ENCODE results near the gene DUSP5. TPM values are rescaled to one million over a fixed set of nuclear protein-coding genes. Genes with fewer than 3 reads are reported as not detected.

DUSP5 gene
- total RNA-seq, 1 donor from 2014 or later: 2.4 TPM

DNA sequence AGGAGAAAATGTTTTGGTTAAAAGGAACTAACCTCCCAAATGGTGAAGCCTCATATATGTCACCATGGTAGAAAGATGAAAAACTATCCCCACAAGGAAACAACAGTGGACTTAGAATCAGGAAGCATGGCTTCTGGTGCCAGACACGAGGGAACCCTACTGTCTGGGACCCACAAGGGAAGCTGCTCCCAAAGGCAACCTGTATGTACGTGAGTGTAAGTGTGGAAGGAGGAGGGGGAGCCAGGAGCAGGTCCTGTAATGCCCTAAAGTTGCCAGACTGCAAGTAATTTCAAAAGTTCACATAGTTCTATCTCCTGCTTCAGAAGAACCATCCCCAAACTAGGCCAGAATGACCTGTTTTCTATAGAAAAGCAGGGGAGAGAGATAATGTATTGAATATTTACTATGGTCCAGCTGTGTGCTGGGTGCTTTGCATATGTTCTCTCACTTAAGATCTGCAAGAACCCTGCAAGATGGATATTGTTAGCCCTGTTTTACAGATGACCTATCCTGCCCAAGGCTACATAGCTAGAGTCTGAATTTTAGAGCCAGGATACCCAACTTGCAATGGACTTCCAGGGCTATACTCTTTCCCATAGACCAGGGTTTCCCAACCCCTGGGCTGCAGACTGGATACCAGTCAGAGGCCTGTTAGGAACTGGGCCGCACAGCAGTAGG is 19.2 kb downstream of the DUSP5 start:
- H3K4me3 Mint-ChIP-seq (ENCODE audit: unreplicated experiment): no peak overlapping the region
- no peak overlapping the region for H3K27ac Mint-ChIP-seq (ENCODE audit: unreplicated experiment)
- H3K9me3 Mint-ChIP-seq (ENCODE audit: unreplicated experiment): peaks cover 2% of the 10 kb centered on the region
- peaks cover 2% of the 10 kb centered on the region for H3K27me3 Mint-ChIP-seq (ENCODE audit: unreplicated experiment)
- no peaks in the 10 kb centered on the region for H3K4me1 Mint-ChIP-seq (ENCODE audit: low read depth, unreplicated experiment)
- TF ChIP-seq CTCF (IDR thresholded peaks at IDR 0.05; ENCODE audit: partially characterized antibody, unreplicated experiment): no peak
- H3K36me3 Mint-ChIP-seq (ENCODE audit: unreplicated experiment): peaks cover 4% of the 10 kb centered on the region
- DNase-seq: no peak

DNA sequence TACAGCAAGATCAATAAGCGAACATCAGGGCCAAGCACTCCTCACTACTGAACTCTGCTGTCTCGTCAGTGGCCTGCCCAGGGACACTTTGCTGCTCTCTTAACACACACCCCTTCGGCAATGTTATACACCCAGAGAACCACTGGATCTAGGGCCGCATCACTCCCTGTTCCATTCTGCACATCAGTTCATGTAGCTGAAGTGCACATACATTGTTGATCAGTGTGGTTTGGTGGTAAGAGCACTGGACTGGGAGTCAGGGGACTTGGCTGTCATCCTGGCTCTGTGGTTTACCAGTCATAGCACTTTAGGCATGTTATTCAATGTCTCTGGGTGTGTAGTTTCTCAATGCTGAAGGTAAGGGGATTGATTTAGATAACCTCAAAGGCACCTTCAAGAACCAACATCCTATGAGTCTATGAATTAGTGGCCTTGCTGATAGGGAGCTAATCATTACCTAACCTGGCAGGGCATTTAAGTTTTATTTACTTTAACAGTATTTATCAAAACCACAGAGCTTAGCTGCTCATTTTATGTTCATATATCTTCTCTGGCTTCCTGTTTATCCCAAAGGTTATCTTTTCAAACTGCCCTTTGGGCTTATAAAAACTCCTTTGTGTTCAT is 24.8 kb downstream of the DUSP5 start:
- H3K27ac Mint-ChIP-seq (ENCODE audit: unreplicated experiment): no peak overlapping the region
- no peaks in the 10 kb centered on the region for H3K36me3 Mint-ChIP-seq (ENCODE audit: unreplicated experiment)

DNA sequence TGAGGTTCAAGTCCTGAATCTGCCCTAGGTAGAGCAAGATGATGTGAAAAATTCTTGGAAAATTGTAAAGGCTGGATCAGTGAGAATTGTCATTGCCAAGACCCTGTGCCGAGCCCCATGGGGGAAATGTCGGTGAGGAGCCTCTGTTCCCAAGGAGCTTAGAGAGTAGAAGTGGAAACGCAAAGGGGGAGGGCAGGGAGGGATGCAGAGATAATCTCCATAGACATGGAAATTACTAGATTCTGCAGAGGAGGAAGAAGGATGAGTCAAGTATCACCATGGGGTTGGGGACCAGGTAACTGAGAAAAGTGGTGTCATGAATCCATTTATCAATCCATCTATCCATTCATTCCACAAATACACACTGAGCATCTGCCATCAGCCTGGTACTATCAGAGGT is 26.0 kb downstream of the DUSP5 start:
- Mint-ChIP-seq H3K4me3 (ENCODE audit: unreplicated experiment) (no peak overlapping the region), H3K27ac (ENCODE audit: unreplicated experiment) (no peak overlapping the region), H3K36me3 (ENCODE audit: unreplicated experiment) (no peaks in the 10 kb centered on the region), H3K4me1 (ENCODE audit: low read depth, unreplicated experiment) (peaks cover 2% of the 10 kb centered on the region), H3K9me3 (ENCODE audit: unreplicated experiment) (no peaks in the 10 kb centered on the region), H3K27me3 (ENCODE audit: unreplicated experiment) (no peaks in the 10 kb centered on the region)
- TF ChIP-seq CTCF (IDR thresholded peaks at IDR 0.05; ENCODE audit: partially characterized antibody, unreplicated experiment): no peak
- DNase-seq: no peak

More for the DNA sequence above, 24.8 kb downstream of the DUSP5 start:
- peaks cover 2% of the 10 kb centered on the region for H3K4me1 Mint-ChIP-seq (ENCODE audit: low read depth, unreplicated experiment)
- no peaks in the 10 kb centered on the region for H3K27me3 Mint-ChIP-seq (ENCODE audit: unreplicated experiment)
- no peak for TF ChIP-seq CTCF (IDR thresholded peaks at IDR 0.05; ENCODE audit: partially characterized antibody, unreplicated experiment)
- no peak overlapping the region for H3K4me3 Mint-ChIP-seq (ENCODE audit: unreplicated experiment)
- DNase-seq: no peak
- H3K9me3 Mint-ChIP-seq (ENCODE audit: unreplicated experiment): no peaks in the 10 kb centered on the region

- no peaks in the 10 kb centered on the region for H3K36me3 Mint-ChIP-seq (ENCODE audit: unreplicated experiment)
- H3K27me3 Mint-ChIP-seq (ENCODE audit: unreplicated experiment): no peaks in the 10 kb centered on the region
- no peak for DNase-seq
- TF ChIP-seq CTCF (IDR thresholded peaks at IDR 0.05; ENCODE audit: partially characterized antibody, unreplicated experiment): no peak
- H3K27ac Mint-ChIP-seq (ENCODE audit: unreplicated experiment): no peak overlapping the region
- no peaks in the 10 kb centered on the region for H3K9me3 Mint-ChIP-seq (ENCODE audit: unreplicated experiment)
- H3K4me1 Mint-ChIP-seq (ENCODE audit: low read depth, unreplicated experiment): peaks cover 2% of the 10 kb centered on the region
- H3K4me3 Mint-ChIP-seq (ENCODE audit: unreplicated experiment): no peak overlapping the region
Measured at GRCh38 chr10:110524179-110524858, 26.6 kb downstream of the DUSP5 start.

GRCh38 chr10:110524859-110525232 is 27.1 kb downstream of the DUSP5 start:
- Mint-ChIP-seq H3K4me3 (ENCODE audit: unreplicated experiment) (no peak overlapping the region), H3K9me3 (ENCODE audit: unreplicated experiment) (no peaks in the 10 kb centered on the region), H3K4me1 (ENCODE audit: low read depth, unreplicated experiment) (peaks cover 2% of the 10 kb centered on the region), H3K27ac (ENCODE audit: unreplicated experiment) (no peak overlapping the region), H3K27me3 (ENCODE audit: unreplicated experiment) (no peaks in the 10 kb centered on the region), H3K36me3 (ENCODE audit: unreplicated experiment) (no peaks in the 10 kb centered on the region)
- no peak for TF ChIP-seq CTCF (IDR thresholded peaks at IDR 0.05; ENCODE audit: partially characterized antibody, unreplicated experiment)
- no peak for DNase-seq
